Colonic mucosa (tissue), 4 donors: ENCODE measurements around the gene ADARB2. TPM values are rescaled to one million over a fixed set of nuclear protein-coding genes. Genes with fewer than 3 reads are reported as not detected.

ENCODE experiments used
- DNase-seq: peaks from one replicate; pipeline ENCODE4 v3.0.0-alpha.2; 2020
- H3K27ac ChIP-seq: fragments of 200-600 bp; one replicate; pipeline ENCODE4 v1.8.0; 2021
- H3K27me3 ChIP-seq: fragments of 200-600 bp; one replicate; pipeline ENCODE4 v1.8.0; 2021
- H3K36me3 ChIP-seq: fragments of 200-600 bp; one replicate; pipeline ENCODE4 v1.8.0; 2021
- H3K4me1 ChIP-seq: fragments of 200-600 bp; one replicate; pipeline ENCODE4 v1.8.0; 2021; ENCODE audit warnings: mild to moderate bottlenecking
- H3K4me3 ChIP-seq: fragments of 200-600 bp; one replicate; pipeline ENCODE4 v1.8.0; 2021
- H3K9ac ChIP-seq, 2 donors: one replicate each; pipeline ENCODE4 v1.7.0; 2013; ENCODE audit warnings: control low read depth in 2 of 2, low read depth in 2 of 2, low read length in 2 of 2
- H3K9me3 ChIP-seq: fragments of 200-600 bp; one replicate; pipeline ENCODE4 v1.8.0; 2021
- intact Hi-C: fragments of 100-400 bp; cut with DNase I; formaldehyde crosslinking; loops from one replicate; pipeline ENCODE4 v1.14.1; 2022
- total RNA-seq, 2 donors: library from RNA; stranded (reverse); fragmentation: NEBNext Ultra II Directional in 1 of 2; extraction: Animal tissue kit (Norgen Biotek cat#: 25700) in 1 of 2; gene quantifications; one replicate each; pipeline ENCODE4 v1.2.1, GENCODE V29; 2021
- TF ChIP-seq, protein P1 (sequence below): fragments of 200-600 bp; IDR thresholded peaks from one replicate; pipeline ENCODE4 v1.8.0; 2022; ENCODE audit warnings: antibody characterized with exemption, mild to moderate bottlenecking
- donor health status: healthy.
- donor health status: DM: no; HTN: no; CAD: no.
- donor health status: DM: no; HTN: no; CAD: no.

The ADARB2 gene
- total RNA-seq, 2 donors from 2014 or later = 0.19 TPM; not detected in 1

DNA sequence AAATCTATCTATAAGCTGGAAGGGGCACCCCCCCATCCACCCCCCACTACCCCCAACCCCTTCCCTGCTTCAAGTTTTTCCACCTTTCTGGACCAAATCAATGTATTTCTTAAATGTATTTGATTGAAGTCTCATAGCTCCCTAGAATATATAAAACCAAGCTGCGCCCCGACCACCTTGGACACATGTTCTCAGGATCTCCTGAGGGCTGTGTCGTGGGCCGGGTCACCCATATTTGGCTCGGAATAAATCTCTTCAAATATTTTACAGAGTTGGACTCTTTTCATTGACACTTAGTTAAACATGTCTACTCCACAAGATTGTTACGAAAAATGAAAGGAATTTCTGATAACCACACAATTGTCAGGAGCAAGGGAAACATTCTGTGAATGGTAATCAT lies 215.6 kb downstream of the ADARB2 start:
- H3K9me3 ChIP-seq = no peaks in the 10 kb centered on the region
- H3K9ac ChIP-seq = no peak overlapping the region
- DNase-seq = no peak
- no peak overlapping the region for H3K27ac ChIP-seq
- no peaks in the 10 kb centered on the region for H3K27me3 ChIP-seq
- TF ChIP-seq, protein P1, sequence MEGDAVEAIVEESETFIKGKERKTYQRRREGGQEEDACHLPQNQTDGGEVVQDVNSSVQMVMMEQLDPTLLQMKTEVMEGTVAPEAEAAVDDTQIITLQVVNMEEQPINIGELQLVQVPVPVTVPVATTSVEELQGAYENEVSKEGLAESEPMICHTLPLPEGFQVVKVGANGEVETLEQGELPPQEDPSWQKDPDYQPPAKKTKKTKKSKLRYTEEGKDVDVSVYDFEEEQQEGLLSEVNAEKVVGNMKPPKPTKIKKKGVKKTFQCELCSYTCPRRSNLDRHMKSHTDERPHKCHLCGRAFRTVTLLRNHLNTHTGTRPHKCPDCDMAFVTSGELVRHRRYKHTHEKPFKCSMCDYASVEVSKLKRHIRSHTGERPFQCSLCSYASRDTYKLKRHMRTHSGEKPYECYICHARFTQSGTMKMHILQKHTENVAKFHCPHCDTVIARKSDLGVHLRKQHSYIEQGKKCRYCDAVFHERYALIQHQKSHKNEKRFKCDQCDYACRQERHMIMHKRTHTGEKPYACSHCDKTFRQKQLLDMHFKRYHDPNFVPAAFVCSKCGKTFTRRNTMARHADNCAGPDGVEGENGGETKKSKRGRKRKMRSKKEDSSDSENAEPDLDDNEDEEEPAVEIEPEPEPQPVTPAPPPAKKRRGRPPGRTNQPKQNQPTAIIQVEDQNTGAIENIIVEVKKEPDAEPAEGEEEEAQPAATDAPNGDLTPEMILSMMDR = no peak
- no peaks in the 10 kb centered on the region for H3K36me3 ChIP-seq
- intact Hi-C loops = no loop called here
- H3K4me1 ChIP-seq = no peaks in the 10 kb centered on the region
- H3K4me3 ChIP-seq = no peak overlapping the region

DNA sequence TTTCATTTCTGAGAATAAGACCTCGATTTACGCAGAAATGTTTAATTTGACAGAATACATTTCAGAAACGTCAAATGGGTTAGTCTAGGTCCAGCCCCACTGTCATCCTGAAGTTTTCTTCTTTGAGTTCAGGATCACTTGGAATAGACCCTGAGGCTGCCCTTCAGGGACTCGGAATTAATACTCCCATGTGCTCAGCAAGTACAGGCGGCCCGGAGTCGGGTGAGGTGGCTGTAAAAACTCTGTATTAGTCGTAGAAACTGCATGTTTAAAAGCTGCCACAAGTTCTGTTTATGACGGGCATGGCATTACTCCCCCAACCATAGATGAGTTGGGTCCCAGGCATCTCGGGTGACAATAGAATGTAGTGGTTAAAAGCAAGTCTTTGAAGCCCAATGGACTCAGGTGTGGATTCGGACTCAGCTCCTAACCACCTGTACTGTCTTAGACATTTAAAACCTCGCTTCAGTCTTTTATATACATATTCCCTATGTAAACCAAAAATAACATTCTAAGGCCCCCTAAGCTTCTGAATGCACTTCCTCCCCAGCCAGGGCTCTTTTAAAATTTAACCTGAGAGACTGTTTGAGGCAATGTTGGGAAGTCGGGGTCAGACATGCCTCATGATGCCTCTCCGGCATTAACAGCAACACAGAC lies 216.3 kb downstream of the ADARB2 start:
- no peaks in the 10 kb centered on the region for H3K36me3 ChIP-seq
- no peaks in the 10 kb centered on the region for H3K27me3 ChIP-seq
- intact Hi-C loops = no loop called here
- no peak overlapping the region for H3K4me3 ChIP-seq
- H3K4me1 ChIP-seq = no peaks in the 10 kb centered on the region
- no peak for DNase-seq
- TF ChIP-seq, protein P1 = no peak
- H3K27ac ChIP-seq = no peak overlapping the region
- H3K9ac ChIP-seq = no peak overlapping the region
- no peaks in the 10 kb centered on the region for H3K9me3 ChIP-seq

DNA sequence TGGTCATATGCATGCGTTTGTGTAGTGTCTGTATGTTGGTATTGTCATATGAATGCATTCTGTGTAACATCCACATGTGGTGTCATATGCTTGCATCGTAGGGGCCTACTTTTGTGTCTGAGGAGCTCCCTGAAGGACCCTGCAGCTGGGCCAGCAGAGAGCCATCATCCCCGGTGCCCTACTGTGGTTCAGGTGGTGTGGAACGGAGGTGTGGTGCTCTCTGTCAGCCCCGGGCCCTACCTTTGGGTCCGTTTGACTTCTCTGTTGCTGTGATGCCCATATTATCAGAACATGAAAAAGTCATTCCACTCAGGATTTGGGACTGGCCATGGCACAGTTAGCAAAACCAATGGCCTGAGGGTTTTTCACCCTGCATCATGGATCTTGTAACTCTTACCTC lies 217.9 kb downstream of the ADARB2 start:
- Histone ChIP-seq H3K27me3 (no peaks in the 10 kb centered on the region), H3K36me3 (no peaks in the 10 kb centered on the region), H3K9ac (no peak overlapping the region), H3K4me3 (no peak overlapping the region), H3K27ac (no peak overlapping the region), H3K4me1 (no peaks in the 10 kb centered on the region), H3K9me3 (no peaks in the 10 kb centered on the region)
- TF ChIP-seq, protein P1 = no peak
- DNase-seq = no peak
- intact Hi-C loops = no loop called here

DNA sequence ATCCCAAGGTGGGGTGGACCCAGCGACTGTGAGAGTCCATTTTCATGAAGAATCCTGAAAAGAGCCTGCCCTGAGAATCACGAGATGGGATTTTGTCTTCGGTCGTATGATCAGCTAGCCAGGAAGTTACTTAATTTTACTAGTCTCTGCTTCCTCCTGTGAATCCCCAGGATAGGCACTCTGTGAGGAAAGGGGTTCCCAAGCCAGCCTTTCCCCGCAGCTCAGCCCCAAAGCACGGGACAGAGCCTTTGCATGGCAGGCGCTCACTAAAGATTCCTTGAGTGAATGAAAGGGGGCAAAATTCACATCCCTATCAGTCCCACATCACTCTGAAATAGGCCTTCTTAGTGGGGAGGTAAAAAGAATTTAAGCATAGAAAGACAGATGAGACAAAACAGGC lies 219.6 kb downstream of the ADARB2 start:
- no peak for DNase-seq
- H3K27me3 ChIP-seq = no peaks in the 10 kb centered on the region
- no peak overlapping the region for H3K9ac ChIP-seq
- no peaks in the 10 kb centered on the region for H3K4me1 ChIP-seq
- intact Hi-C loops = no loop called here
- no peak overlapping the region for H3K27ac ChIP-seq
- no peaks in the 10 kb centered on the region for H3K36me3 ChIP-seq
- no peak overlapping the region for H3K4me3 ChIP-seq
- TF ChIP-seq, protein P1 = no peak
- H3K9me3 ChIP-seq = no peaks in the 10 kb centered on the region

DNA sequence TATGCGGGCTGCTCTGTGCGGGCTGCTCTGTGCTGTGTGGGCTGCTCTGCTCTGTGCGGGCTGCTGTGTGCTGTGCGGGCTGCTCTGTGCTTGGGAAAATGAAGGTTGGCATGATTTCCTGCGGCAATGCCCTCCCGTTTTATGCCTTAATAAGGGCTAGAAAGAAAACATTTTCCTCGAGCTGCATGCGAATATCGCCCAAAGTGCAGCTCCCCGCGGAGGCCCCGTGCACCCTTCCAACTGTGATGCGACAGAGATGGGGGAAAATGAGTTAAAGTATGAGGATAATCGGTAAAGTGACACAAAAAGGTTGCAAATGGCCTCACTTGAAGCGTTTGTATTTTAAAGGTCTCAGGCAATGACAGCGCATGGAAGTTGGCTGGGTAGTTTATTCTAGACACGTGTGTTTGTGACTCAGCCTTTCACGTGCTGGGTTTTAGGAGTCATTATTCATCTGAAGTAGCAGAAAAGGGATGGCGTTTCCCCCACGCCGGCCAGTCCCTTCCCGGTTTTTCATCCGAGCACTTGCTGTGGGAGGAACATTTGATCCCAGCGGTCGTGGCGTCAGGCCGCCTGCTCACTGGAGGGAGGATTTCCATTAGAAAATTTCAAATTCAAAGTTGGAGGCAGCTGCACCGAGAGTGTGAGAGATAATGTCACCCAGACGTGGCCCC lies 220.7 kb downstream of the ADARB2 start:
- no peak overlapping the region for H3K9ac ChIP-seq
- no peak for DNase-seq
- intact Hi-C loops = no loop called here
- no peaks in the 10 kb centered on the region for H3K36me3 ChIP-seq
- H3K27ac ChIP-seq = no peak overlapping the region
- H3K4me1 ChIP-seq = no peaks in the 10 kb centered on the region
- H3K9me3 ChIP-seq = no peaks in the 10 kb centered on the region
- H3K27me3 ChIP-seq = no peaks in the 10 kb centered on the region
- TF ChIP-seq, protein P1 = no peak
- H3K4me3 ChIP-seq = no peak overlapping the region
